Measurements from ENCODE around the gene ACOT8. TPM values are rescaled to one million over a fixed set of nuclear protein-coding genes. Genes with fewer than 3 reads are reported as not detected.
A peak's percentile ranks its signal among the peaks of the same experiment; 100 is the strongest.

ACOT8 gene
- polyA plus RNA-seq, 2 of the 4 experiments (the other 2 are of a cell fraction), result 14.0 to 18.5 TPM

DNA sequence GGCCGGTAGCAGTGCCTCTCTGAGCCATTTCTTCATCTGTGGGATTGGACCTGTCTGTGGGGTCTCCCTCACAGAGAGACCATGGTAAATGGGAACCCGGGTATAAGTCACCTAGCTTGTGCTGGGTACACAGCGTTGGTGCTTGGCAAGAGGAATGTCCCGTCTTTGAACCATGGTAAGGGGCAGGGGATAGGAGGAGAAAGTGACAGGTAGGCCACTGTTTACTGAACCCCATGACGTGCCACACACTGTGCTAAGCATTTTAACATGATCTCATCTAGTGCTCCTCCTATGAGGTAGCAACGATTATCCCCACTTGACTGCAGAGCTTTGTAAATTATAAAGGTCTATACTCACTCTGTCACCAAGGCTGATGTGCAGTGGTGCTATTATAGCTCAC lies 29.5 kb downstream of the ACOT8 start (continued):
- no peak for TF ChIP-seq HMGXB4 (CRISPR knock-in tag; IDR thresholded peaks at IDR 0.05; ENCODE audit: borderline replicate concordance)
- TF ChIP-seq ATOH8 (CRISPR knock-in tag; IDR thresholded peaks at IDR 0.05; ENCODE audit: low read depth), result no peak
- no peak for TF ChIP-seq HDAC2 (IDR thresholded peaks at IDR 0.05)
- TF ChIP-seq SMC3 (IDR thresholded peaks at IDR 0.05), result no peak
- TF ChIP-seq USF2 (IDR thresholded peaks at IDR 0.05), result no peak
- TF ChIP-seq REST (IDR thresholded peaks at IDR 0.05), result no peak
- TF ChIP-seq CEBPB (IDR thresholded peaks at IDR 0.05), result no peak
- no peak for TF ChIP-seq CHD2 (IDR thresholded peaks at IDR 0.05; ENCODE audit: low read length, partially characterized antibody)
- TF ChIP-seq BHLHE40 (IDR thresholded peaks at IDR 0.05; ENCODE audit: low read depth, low read length), result no peak
- TF ChIP-seq JUNB (IDR thresholded peaks at IDR 0.05), result no peak
- TF ChIP-seq EP300 (IDR thresholded peaks at IDR 0.05), result no peak

DNA sequence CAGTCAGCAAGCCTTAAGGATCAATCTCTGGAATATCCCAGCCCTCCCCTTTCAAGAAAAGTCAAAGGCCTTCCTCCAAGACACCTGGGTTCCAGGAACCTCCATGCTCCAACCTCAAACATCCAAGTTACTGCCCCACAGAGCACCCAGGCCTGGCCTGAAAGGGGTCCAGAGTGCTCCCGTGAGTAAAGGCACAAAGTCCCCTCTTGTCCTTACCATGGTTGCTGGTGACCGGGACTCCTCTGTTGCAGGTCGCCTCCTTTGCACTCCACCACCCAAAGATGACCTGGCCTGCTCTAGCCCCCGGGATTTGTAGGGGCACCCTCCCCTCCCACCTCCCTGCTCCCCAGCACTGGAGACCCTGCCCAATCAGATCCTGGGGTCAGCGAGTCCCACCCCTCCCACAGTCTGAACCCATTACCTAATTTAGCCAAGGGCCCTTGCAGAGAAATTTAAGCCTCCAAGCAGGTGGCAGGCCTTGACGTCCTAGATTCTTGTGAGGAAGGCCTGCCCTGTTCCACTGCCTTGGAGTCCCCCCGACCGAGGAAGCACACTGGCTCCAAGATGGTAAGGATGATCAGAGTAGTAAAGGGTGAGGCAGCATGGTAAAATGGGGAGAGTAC lies 30.1 kb downstream of the ACOT8 start, which contains the start of gene TNNC2:
Gene TNNC2, minus strand, starts transcription at position 283 of the 623 bp plus-strand sequence. Its CDS starts 64 bp downstream, at position 219.
- WGBS (ENCODE audit: missing lambda C conversion rate), result 76% methylated on average over 8 of the region's 8 CpGs
- no peak for ATAC-seq
- Histone ChIP-seq H3K9me3 (no peaks in the 10 kb centered on the region), H3K4me3 (no peak within 1 kb of the TSS), H3K4me1 (peaks cover 10% of the 10 kb centered on the region; the same call in 2 of the 3 replicates), H3K27ac (0 out of 6 replicates have a peak within 1 kb of the TSS, but pooled peaks of 1 of the 2 experiments have one; percentile 6), H3K4me2 (no peak within 1 kb of the TSS)
- POLR2A ChIA-PET, result interaction anchor here (1.6 kb wide), 1 partner anchor 54 kb away, joined by 4 read pairs; the partner anchor contains the start of gene ZSWIM1
- no peak for FAIRE-seq
- no peak for TF ChIP-seq CHD4 (IDR thresholded peaks at IDR 0.05; ENCODE audit: borderline replicate concordance)
- no peak for TF ChIP-seq BHLHE40 (IDR thresholded peaks at IDR 0.05; ENCODE audit: low read depth, low read length)
- TF ChIP-seq RARB (CRISPR knock-in tag; IDR thresholded peaks at IDR 0.05), result no peak
- no peak for TF ChIP-seq NR3C1 (IDR thresholded peaks at IDR 0.05)
- no peak for TF ChIP-seq RNF2 (IDR thresholded peaks at IDR 0.05; ENCODE audit: borderline replicate concordance, low read depth)
- no peak for TF ChIP-seq FOXS1 (CRISPR knock-in tag; IDR thresholded peaks at IDR 0.05)
- no peak for TF ChIP-seq HOXB5 (CRISPR knock-in tag; IDR thresholded peaks at IDR 0.05)
- TF ChIP-seq HMGXB4 (CRISPR knock-in tag; IDR thresholded peaks at IDR 0.05; ENCODE audit: borderline replicate concordance), result no peak
- CTCF ChIA-PET, result interaction anchor here (1.0 to 1.4 kb wide), 4 partner anchors 10 to 135 kb away, joined by 3 to 7 read pairs (median 4); no protein-coding TSS in a partner anchor
- no peak for DNase-seq (ENCODE audit: low read depth in 1 of 2, low spot score in 1 of 2)

Data from A549 (cell line).